ENCODE results near the gene CALD1. TPM values are rescaled to one million over a fixed set of nuclear protein-coding genes. Genes with fewer than 3 reads are reported as not detected.

Gene CALD1
- total and polyA plus RNA-seq, 7 donors: 16.8 to 59.5 (median 25.0) TPM

- TF ChIP-seq CTCF (IDR thresholded peaks at IDR 0.05): no peak
- H3K9me3 ChIP-seq: no peaks in the 10 kb centered on the region
- no peak overlapping the region for H3K27ac ChIP-seq
- H3K36me3 ChIP-seq (ENCODE audit: insufficient read depth in 1 of 2, low read depth in 1 of 2): no peaks in the 10 kb centered on the region
- intact Hi-C loops (cut with DNase I): no loop called here
- 78 to 98% (median 95%) methylated on average over 4 of the region's 4 CpGs for WGBS, 3 donors
- ATAC-seq: no peak
- no peaks in the 10 kb centered on the region for H3K27me3 ChIP-seq (ENCODE audit: insufficient read depth in 3 of 3, low read length in 2 of 3)
- DNase-seq: peak; percentile 25 to 47
- H3K4me1 ChIP-seq: no peaks in the 10 kb centered on the region
- no peak overlapping the region for H3K4me3 ChIP-seq
Measured at GRCh38 chr7:134814730-134815364, 35.4 kb downstream of the CALD1 start.

- Histone ChIP-seq H3K27me3 (ENCODE audit: insufficient read depth in 3 of 3, low read length in 2 of 3) (no peaks in the 10 kb centered on the region), H3K4me1 (no peaks in the 10 kb centered on the region), H3K9me3 (no peaks in the 10 kb centered on the region), H3K36me3 (ENCODE audit: insufficient read depth in 1 of 2, low read depth in 1 of 2) (no peaks in the 10 kb centered on the region), H3K4me3 (no peak overlapping the region), H3K27ac (no peak overlapping the region)
- TF ChIP-seq CTCF (IDR thresholded peaks at IDR 0.05): no peak
- intact Hi-C loops (cut with DNase I): no loop called here
- DNase-seq: no peak
- 38 to 54% (median 40%) methylated on average over 9 of the region's 9 CpGs for WGBS, 3 donors
- ATAC-seq: no peak
Measured at GRCh38 chr7:134818613-134819345, 39.3 kb downstream of the CALD1 start.

GRCh38 chr7:134819401-134819800 lies 40.0 kb downstream of the CALD1 start:
- no peaks in the 10 kb centered on the region for H3K9me3 ChIP-seq
- no peak for DNase-seq
- no peak for TF ChIP-seq CTCF (IDR thresholded peaks at IDR 0.05)
- no peak for ATAC-seq
- H3K4me3 ChIP-seq: no peak overlapping the region
- WGBS, 3 donors: 94 to 98% (median 95%) methylated on average over 4 of the region's 4 CpGs
- H3K36me3 ChIP-seq (ENCODE audit: insufficient read depth in 1 of 2, low read depth in 1 of 2): no peaks in the 10 kb centered on the region
- no peaks in the 10 kb centered on the region for H3K4me1 ChIP-seq
- intact Hi-C loops (cut with DNase I): no loop called here
- no peak overlapping the region for H3K27ac ChIP-seq
- no peaks in the 10 kb centered on the region for H3K27me3 ChIP-seq (ENCODE audit: insufficient read depth in 3 of 3, low read length in 2 of 3)

GRCh38 chr7:134820295-134820694 lies 40.9 kb downstream of the CALD1 start:
- H3K4me1 ChIP-seq: no peaks in the 10 kb centered on the region
- DNase-seq (no peak), ATAC-seq (no peak)
- intact Hi-C loops (cut with DNase I): no loop called here
- 52 to 70% (median 59%) methylated on average over 2 of the region's 2 CpGs for WGBS, 3 donors
- no peaks in the 10 kb centered on the region for H3K27me3 ChIP-seq (ENCODE audit: insufficient read depth in 3 of 3, low read length in 2 of 3)
- no peak for TF ChIP-seq CTCF (IDR thresholded peaks at IDR 0.05)
- H3K9me3 ChIP-seq: no peaks in the 10 kb centered on the region
- no peak overlapping the region for H3K4me3 ChIP-seq
- H3K36me3 ChIP-seq (ENCODE audit: insufficient read depth in 1 of 2, low read depth in 1 of 2): no peaks in the 10 kb centered on the region
- H3K27ac ChIP-seq: no peak overlapping the region

Data from psoas muscle (tissue), 8 donors.